Measurements from ENCODE around the gene SYNE4.

DNA sequence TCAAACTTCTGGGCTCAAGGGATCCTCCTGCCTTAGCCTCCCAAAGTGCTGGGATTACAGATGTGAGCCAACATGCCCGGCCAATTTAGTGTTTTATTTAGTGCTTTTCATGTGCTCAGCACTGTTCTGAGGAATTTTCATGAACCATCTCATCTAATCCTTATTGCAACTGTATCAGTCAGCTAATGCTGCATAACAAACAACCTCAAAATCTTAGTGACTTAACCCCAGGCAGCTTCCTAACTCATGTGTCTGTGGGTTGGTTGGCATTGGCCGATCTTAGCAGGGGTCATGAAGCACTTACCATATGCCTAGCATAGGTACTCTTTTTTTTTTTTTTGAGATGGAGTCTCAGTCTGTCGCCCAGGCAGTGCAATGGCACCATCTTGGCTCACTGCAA lies 19.8 kb downstream of the SYNE4 start:
- TF ChIP-seq, protein P1, sequence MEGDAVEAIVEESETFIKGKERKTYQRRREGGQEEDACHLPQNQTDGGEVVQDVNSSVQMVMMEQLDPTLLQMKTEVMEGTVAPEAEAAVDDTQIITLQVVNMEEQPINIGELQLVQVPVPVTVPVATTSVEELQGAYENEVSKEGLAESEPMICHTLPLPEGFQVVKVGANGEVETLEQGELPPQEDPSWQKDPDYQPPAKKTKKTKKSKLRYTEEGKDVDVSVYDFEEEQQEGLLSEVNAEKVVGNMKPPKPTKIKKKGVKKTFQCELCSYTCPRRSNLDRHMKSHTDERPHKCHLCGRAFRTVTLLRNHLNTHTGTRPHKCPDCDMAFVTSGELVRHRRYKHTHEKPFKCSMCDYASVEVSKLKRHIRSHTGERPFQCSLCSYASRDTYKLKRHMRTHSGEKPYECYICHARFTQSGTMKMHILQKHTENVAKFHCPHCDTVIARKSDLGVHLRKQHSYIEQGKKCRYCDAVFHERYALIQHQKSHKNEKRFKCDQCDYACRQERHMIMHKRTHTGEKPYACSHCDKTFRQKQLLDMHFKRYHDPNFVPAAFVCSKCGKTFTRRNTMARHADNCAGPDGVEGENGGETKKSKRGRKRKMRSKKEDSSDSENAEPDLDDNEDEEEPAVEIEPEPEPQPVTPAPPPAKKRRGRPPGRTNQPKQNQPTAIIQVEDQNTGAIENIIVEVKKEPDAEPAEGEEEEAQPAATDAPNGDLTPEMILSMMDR (IDR thresholded peaks at IDR 0.05 in 4 of 5, conservative IDR thresholded peaks at IDR 0.05 in 1 of 5): no peak
- TF ChIP-seq POLR2A (IDR thresholded peaks at IDR 0.05): no peak
